Measurements from ENCODE around the gene PCYT1A.
"Not testable (repeated sequence)": the region's sequence is repeated elsewhere in the genome, so short reads cannot be mapped to it uniquely, and the experiment has no call there.

The PCYT1A gene

GRCh38 chr3:196287440-196288140 is at the start of gene PCYT1A:
Gene PCYT1A, minus strand, starts transcription at chr3:196287726. Its CDS starts 17,195 bp downstream, at chr3:196270531.
- peak; percentile 73 for DNase-seq

- no peak for DNase-seq
Measured at GRCh38 chr3:196336319-196337145, 49.0 kb upstream of the PCYT1A start.

- DNase-seq, result no peak
Measured at GRCh38 chr3:196335503-196335948, 48.0 kb upstream of the PCYT1A start.

GRCh38 chr3:196334982-196335381 is 47.5 kb upstream of the PCYT1A start:
- DNase-seq, result no peak

- DNase-seq, result no peak
Measured at GRCh38 chr3:196332168-196332567, 44.6 kb upstream of the PCYT1A start.

GRCh38 chr3:196327405-196327804 is 39.9 kb upstream of the PCYT1A start:
- DNase-seq, result no peak

- DNase-seq, result no peak
Measured at GRCh38 chr3:196326936-196327335, 39.4 kb upstream of the PCYT1A start.

- DNase-seq, result no peak
Measured at GRCh38 chr3:196323691-196324090, 36.2 kb upstream of the PCYT1A start.

GRCh38 chr3:196323016-196323415 is 35.5 kb upstream of the PCYT1A start:
- no peak for DNase-seq

- DNase-seq, result no peak
Measured at GRCh38 chr3:196321162-196321561, 33.6 kb upstream of the PCYT1A start.

- DNase-seq, result no peak
Measured at GRCh38 chr3:196320137-196320536, 32.6 kb upstream of the PCYT1A start.

- DNase-seq, result peak; percentile 86
Measured at GRCh38 chr3:196317687-196318467, 30.4 kb upstream of the PCYT1A start, which contains the start of gene DYNLT2B. Gene DYNLT2B, minus strand, starts transcription at chr3:196318240. Its CDS starts 88 bp downstream, at chr3:196318152.

GRCh38 chr3:196316799-196317686 is 29.5 kb upstream of the PCYT1A start:
- not testable (repeated sequence) for DNase-seq

- DNase-seq, result no peak
Measured at GRCh38 chr3:196315821-196316220, 28.3 kb upstream of the PCYT1A start.

GRCh38 chr3:196314597-196314996 is 27.1 kb upstream of the PCYT1A start:
- no peak for DNase-seq

GRCh38 chr3:196314086-196314485 is 26.6 kb upstream of the PCYT1A start:
- not testable (repeated sequence) for DNase-seq

GRCh38 chr3:196302960-196303359 is 15.4 kb upstream of the PCYT1A start:
- not testable (repeated sequence) for DNase-seq

GRCh38 chr3:196302551-196302950 is 15.0 kb upstream of the PCYT1A start:
- not testable (repeated sequence) for DNase-seq

GRCh38 chr3:196298521-196298920 is 11.0 kb upstream of the PCYT1A start:
- DNase-seq, result no peak

GRCh38 chr3:196292286-196292923 is 4.9 kb upstream of the PCYT1A start:
- DNase-seq, result no peak

- no peak for DNase-seq
Measured at GRCh38 chr3:196288141-196288460, 575 bp upstream of the PCYT1A start.

GRCh38 chr3:196287090-196287439 is 461 bp downstream of the PCYT1A start:
- no peak for DNase-seq
